ENCODE results near the gene SOX6.

SOX6 gene

DNA sequence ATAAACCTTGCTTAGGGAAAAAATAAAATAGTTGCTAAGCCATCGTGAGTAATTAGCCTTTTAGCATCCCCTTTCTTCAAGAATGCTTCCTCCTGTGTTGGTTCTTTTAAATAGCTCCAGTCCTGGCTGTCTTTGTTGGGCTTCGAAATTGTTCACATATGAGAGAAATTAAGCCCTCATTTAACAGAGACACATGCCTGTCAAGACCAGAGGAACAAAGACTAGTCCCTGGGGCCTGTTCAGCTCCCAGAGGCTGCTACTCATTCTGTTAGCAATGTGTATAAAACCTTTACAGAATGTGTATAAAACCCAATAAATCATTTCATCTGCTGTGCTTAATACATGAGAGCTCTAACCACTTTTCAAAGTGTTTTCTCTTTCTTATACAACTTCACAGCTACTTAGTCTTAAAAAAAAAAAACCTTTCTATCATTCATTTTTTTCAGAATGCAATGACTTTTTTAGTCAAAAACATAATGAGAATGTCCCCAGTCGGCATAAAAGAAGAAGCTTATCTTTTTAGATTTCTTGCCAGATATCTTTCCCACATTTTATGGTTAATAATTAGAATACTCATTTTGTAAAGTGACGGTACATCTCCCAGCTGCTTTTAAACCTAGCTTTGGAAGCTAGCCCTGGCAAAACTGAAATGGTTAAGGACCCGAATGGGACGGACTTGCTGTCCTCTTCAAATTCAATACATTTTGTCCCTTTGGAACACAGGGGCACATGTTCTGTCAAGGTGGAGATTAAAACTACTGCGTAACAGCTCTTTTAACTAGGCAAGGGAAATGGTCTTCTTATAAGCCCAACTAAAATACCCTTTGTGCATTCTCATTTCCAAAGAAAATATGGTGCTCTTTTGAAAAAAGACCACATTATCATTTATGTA, 186.1 kb downstream of the SOX6 start:
- TF ChIP-seq, protein P1, sequence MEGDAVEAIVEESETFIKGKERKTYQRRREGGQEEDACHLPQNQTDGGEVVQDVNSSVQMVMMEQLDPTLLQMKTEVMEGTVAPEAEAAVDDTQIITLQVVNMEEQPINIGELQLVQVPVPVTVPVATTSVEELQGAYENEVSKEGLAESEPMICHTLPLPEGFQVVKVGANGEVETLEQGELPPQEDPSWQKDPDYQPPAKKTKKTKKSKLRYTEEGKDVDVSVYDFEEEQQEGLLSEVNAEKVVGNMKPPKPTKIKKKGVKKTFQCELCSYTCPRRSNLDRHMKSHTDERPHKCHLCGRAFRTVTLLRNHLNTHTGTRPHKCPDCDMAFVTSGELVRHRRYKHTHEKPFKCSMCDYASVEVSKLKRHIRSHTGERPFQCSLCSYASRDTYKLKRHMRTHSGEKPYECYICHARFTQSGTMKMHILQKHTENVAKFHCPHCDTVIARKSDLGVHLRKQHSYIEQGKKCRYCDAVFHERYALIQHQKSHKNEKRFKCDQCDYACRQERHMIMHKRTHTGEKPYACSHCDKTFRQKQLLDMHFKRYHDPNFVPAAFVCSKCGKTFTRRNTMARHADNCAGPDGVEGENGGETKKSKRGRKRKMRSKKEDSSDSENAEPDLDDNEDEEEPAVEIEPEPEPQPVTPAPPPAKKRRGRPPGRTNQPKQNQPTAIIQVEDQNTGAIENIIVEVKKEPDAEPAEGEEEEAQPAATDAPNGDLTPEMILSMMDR (IDR thresholded peaks at IDR 0.05; ENCODE audit: control extremely low read depth, extremely low read depth, low read depth, missing control alignments), result no peak
- ChIA-PET CTCF (interaction anchor here (0.8 kb wide), 2 partner anchors 18 to 150 kb away, joined by 3 read pairs; no protein-coding TSS in a partner anchor), POLR2A (no interaction called here)
- no peak for DNase-seq (ENCODE audit: extremely low spot score)

DNA sequence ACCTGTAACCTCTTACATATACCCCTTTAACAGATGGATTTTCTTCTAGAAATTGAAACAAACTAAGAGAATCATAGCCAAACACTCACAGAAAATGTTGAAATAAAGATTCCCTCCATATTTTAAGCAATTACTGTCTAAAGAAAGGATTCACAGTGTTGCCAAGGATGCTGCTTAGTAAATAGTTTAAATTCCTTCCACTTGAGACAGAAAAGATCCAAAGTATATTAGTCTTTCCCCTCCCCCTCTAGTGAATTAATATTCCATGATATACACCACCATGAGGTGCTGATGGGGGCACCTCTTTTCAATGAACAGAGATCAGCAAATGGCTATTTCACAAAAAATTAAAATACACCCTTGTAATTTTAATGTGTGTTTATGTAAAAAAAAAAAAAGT, 186.8 kb downstream of the SOX6 start:
- ChIA-PET POLR2A (no interaction called here), CTCF (no interaction called here)
- no peak for DNase-seq (ENCODE audit: extremely low spot score)
- TF ChIP-seq, protein P1 (IDR thresholded peaks at IDR 0.05; ENCODE audit: control extremely low read depth, extremely low read depth, low read depth, missing control alignments), result no peak

DNA sequence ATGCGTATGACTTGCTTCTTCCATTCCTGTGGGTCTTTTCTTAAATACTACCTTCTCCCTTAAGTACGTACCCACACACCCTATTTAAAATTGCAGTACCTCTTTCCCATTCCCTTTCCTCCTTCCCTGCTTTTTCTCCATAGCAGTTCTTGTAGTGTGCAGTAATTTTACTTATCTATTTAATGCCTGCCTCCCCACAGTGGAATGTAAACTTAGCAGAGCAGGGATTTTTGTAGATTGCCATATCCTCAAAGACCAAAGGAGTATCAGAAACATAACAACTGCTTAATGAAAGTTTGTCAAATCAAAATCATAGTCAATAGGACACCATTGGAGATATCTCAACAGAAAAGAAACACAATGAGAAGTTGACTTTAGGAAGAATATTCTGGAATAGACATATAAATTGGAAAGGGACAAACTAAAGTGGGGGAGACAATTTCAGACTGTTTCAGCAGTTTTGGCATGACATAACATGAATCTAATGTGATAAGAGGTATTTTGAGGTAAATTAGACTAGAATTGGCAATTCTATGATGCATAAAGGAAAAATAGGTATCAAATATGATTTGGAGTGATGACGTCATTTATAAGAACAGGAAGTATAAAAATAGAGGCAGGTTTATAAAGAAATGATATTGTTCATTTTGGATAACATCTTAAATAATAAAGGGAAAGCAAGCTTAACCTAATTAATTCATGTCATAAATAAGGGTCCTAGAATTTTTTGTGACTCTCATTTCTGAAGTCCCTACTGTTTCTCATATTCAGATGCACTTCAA, 188.4 kb downstream of the SOX6 start:
- ChIA-PET CTCF (no interaction called here), POLR2A (no interaction called here)
- TF ChIP-seq, protein P1 (IDR thresholded peaks at IDR 0.05; ENCODE audit: control extremely low read depth, extremely low read depth, low read depth, missing control alignments), result no peak
- no peak for DNase-seq (ENCODE audit: extremely low spot score)

DNA sequence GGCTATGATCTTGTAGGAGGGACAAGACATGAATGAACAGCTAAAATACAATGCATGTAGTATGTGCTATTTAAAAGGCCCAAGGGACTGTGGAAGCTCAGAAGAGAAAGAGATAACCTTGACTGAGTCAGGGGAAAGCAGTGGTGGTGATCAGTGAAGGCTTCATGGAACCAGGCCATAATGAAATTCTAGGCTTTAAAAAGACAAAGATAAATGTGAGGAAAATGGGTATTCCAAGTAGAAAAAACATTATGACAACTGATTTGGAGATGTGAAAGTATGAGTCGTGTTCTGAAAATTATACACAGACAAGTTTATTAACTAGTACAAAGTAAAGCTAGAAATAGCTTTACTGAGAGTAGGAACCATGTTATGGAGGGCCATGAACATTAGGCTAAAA, 189.8 kb downstream of the SOX6 start:
- CTCF ChIA-PET, result no interaction called here
- no peak for DNase-seq (ENCODE audit: extremely low spot score)
- TF ChIP-seq, protein P1 (IDR thresholded peaks at IDR 0.05; ENCODE audit: control extremely low read depth, extremely low read depth, low read depth, missing control alignments), result no peak
- POLR2A ChIA-PET, result no interaction called here

DNA sequence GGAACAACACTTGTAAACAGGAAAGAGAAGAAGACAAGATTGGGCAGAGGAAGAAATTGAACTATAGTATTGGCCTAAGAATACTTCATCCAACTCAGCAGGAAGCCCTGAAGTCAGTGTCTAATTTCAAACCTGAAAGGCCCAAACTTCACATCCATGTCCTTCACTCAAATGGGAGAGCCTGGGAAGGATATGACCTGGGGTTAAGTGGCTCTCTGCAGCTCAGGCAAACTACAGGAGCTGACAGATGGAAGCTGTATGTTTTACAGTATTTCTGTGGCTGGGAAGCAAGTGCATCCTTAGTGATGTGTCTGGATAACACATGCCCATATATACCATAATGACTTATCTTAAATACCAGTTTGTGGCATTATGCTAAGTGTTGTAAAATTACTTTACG, 196.2 kb downstream of the SOX6 start:
- no peak for DNase-seq (ENCODE audit: extremely low spot score)
- POLR2A ChIA-PET, result no interaction called here
- CTCF ChIA-PET, result no interaction called here
- TF ChIP-seq, protein P1 (IDR thresholded peaks at IDR 0.05; ENCODE audit: control extremely low read depth, extremely low read depth, low read depth, missing control alignments), result no peak

DNA sequence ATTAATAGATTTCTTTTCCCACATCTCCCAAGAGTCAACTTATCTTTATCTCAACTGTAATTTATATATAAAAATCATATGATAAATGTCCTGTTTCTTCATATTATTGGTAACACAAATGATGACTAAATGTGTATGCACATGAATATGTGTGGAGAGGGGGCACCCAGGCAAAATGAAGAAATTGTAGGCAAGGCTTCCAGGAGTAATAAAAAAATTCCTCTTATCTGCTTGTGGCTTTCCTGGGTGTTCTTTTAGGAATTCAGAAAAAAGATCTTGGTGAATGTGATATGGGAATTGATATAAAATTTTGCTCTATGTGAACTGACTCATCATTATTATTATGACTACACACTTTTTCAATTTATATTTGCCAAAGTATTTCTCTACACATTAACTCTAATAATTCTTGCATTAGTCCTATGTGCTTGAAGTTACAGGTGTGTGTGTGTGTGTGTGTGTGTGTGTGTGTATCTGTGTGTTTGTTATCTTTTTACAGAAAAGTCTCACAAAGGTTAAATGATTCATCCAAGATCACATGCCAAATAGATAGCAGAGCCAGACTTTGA, 197.8 kb downstream of the SOX6 start:
- ChIA-PET CTCF (no interaction called here), POLR2A (no interaction called here)
- TF ChIP-seq, protein P1 (IDR thresholded peaks at IDR 0.05; ENCODE audit: control extremely low read depth, extremely low read depth, low read depth, missing control alignments), result no peak
- DNase-seq (ENCODE audit: extremely low spot score), result no peak

Measured in GM10248 (cell line).